GM12892 (cell line): ENCODE measurements around the gene KIF25. TPM values are rescaled to one million over a fixed set of nuclear protein-coding genes. Genes with fewer than 3 reads are reported as not detected.

ENCODE experiments used
- DNase-seq: peaks from one replicate; pipeline ENCODE4 v3.0.0; 2011; ENCODE audit not compliant: insufficient read length
- FAIRE-seq: peaks from 2 replicates; lab custom pipeline; 2011; peaks lifted over from hg19 to GRCh38; lab: Jason Lieb, UNC
- POLR2A ChIP-seq: IDR thresholded peaks from 2 replicates; pipeline ENCODE4 v1.6.1; 2011; ENCODE audit warnings: low read depth, low read length, control low read depth
- POLR2AphosphoS5 ChIP-seq: IDR thresholded peaks from 2 replicates; pipeline ENCODE4 v1.6.1; 2011; ENCODE audit warnings: low read depth, low read length, control low read depth
- TAF1 ChIP-seq: IDR thresholded peaks from 2 replicates; pipeline ENCODE4 v1.6.1; 2011; ENCODE audit warnings: low read depth, mild to moderate bottlenecking, control low read depth, low read length, borderline replicate concordance
- polyA plus RNA-seq: library from polyadenylated mRNA; unstranded; fragments of >200 nt; gene quantifications from one replicate; pipeline ENCODE4 v1.2.1, GENCODE V29; 2012; ENCODE audit warnings: missing spikeins, inconsistent platforms; ENCODE audit not compliant: missing spikeins

KIF25 gene, protein sequence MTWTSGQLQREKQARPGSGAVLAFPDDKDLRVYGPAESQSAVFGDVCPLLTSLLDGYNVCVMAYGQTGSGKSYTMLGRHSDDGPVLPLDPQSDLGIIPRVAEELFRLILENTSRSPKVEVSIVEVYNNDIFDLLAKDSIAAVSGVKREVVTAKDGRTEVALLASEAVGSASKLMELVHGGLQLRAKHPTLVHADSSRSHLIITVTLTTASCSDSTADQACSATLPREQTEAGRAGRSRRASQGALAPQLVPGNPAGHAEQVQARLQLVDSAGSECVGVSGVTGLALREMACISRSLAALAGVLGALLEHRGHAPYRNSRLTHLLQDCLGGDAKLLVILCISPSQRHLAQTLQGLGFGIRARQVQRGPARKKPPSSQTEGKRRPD
- polyA plus RNA-seq = not detected

GRCh38 chr6:167997642-167998041 is at the start of gene KIF25:
Gene KIF25, plus strand, starts transcription at chr6:167997671. Its CDS starts 31,915 bp downstream, at chr6:168029586.
- FAIRE-seq = no peak
- no peak for DNase-seq
- TF ChIP-seq POLR2A (no peak), TAF1 (no peak), POLR2AphosphoS5 (no peak)

DNA sequence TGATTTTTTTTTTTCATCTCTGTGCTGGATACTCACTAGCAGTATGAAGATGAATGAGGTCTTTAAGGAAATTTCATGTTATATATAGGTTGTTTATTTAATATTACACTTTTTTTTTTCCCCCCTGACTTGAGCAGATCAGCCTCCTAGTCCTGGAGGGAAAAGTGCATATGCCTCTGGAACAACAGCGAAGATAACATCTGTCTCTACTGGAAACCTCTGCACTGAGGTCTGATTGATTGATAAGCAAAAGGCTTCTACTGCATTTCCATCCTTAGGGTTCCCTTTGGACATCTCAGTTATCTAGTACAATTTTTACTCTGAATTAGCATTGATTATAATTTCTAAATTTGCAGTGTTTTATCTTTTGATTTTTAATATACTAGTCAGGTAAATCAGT is 49.8 kb upstream of the KIF25 start:
- FAIRE-seq = no peak
- no peak for DNase-seq
- TF ChIP-seq TAF1 (no peak), POLR2AphosphoS5 (no peak), POLR2A (no peak)

DNA sequence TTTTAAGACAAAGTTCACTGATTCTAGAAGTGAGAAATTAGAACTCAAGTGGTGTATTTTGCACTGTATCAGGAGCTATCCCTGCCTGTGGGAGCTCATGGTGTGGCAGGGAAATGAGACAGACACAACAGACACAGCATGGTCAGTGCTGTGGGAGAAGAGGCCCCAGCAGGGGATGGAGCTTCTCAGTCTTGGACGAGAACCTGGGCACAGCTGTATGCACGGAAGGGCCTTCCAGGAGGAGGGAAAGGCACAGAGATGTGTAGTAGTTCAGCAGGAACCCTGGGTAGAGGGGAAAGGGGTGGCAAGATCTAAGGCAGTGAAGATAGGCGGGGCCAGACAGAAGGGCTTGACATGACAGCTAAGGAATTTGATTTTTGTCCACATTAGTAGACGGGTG is 48.8 kb upstream of the KIF25 start:
- FAIRE-seq = no peak
- DNase-seq = no peak
- TF ChIP-seq TAF1 (no peak), POLR2AphosphoS5 (no peak), POLR2A (no peak)

DNA sequence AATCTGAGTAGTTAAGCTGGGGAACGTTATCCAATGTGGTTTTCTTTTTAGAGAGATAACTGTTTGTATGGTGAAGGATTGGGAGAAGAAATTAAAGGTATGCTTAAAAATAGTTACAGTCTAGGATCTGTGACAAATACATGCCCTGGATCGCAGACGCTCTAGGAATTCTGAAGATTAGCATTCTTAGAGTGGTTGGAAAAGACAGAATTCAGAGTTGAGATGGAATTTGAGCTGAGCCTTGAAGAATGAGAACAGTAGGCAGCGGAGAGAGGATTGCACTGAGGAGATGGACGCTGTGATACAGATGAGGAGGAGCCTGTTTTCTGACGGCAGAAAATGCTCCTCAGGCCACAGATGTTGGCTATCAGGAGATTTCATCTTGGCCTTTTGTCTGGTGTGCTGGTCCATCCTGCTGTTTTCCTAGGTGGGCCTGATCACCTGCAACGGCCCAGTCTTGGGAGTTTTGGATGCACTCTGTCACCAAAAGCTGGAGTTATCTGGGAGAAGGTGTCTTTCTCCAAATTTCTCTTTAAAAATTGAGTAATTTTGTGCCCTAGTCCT is 48.3 kb upstream of the KIF25 start:
- FAIRE-seq (no peak), DNase-seq (no peak)
- TF ChIP-seq POLR2A = no peak
- no peak for TF ChIP-seq TAF1
- no peak for TF ChIP-seq POLR2AphosphoS5

DNA sequence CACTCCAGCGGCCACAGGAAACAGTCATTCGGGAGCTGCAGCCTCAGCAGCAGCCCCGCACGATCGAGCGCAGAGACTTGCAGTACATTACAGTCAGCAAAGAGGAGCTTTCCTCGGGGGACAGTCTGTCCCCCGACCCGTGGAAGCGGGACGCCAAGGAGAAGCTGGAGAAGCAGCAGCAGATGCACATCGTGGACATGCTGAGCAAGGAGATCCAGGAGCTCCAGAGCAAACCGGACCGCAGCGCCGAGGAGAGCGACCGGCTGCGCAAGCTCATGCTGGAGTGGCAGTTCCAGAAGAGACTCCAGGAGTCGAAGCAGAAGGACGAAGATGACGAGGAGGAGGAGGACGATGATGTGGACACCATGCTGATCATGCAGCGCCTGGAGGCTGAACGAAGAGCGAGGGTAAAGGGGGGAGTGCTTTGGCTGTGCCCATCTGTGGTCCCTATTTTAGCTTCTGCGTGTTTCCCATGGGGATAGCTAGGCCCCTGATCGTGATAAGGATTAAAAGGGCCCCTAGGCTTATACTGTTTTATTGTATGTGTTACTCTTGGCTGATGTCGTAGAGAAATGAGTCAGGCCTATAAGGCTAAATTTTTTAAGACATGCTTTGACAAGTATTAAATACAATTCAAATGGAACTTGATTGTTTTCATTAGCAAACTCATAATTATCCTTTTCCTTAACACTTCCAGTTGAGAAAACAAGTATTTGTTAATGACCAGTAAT is 45.5 kb upstream of the KIF25 start:
- TF ChIP-seq TAF1 = no peak
- TF ChIP-seq POLR2AphosphoS5 = no peak
- TF ChIP-seq POLR2A = no peak
- FAIRE-seq (no peak), DNase-seq (no peak)

DNA sequence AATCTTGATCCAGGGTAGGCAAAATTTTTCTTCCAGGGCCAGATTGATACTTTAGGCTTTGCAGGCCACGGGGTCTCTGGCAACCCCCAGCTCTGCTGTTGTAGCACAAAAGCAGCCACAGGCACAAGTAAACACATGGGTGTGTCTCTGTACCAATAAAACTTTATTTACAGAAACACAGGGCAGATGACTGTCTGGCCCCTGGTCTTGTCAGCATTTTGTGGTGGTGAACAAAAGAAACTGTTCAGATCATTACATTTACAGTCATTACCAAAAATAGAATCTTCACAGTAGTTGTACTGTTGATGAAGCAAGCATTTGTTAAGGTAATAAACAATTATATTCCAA is 45.0 kb upstream of the KIF25 start:
- FAIRE-seq (no peak), DNase-seq (no peak)
- TF ChIP-seq TAF1 = no peak
- TF ChIP-seq POLR2AphosphoS5 = no peak
- no peak for TF ChIP-seq POLR2A

DNA sequence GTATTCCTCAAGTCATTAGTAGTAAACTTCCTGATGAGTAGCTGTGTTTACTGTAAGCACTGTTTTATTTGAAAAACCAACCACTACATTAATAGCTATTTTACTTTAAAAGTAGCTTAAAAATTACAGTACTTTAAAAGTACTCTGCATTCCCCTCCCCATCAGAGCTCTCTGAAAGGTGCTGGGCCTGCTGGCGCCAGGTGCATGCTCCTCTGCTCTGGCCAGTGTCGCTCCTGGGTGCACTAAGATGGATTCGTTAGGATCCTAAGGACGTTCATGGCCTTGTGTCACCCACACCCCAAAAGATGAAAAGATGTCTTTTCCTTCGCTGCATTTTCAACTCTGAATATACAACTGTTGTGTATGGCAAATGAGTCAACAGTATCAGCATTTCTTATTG is 43.9 kb upstream of the KIF25 start:
- TF ChIP-seq POLR2AphosphoS5 (no peak), TAF1 (no peak), POLR2A (no peak)
- FAIRE-seq = no peak
- DNase-seq = no peak

GRCh38 chr6:167954151-167954550 is 43.3 kb upstream of the KIF25 start:
- no peak for DNase-seq
- TF ChIP-seq POLR2A (no peak), POLR2AphosphoS5 (no peak), TAF1 (no peak)
- no peak for FAIRE-seq

DNA sequence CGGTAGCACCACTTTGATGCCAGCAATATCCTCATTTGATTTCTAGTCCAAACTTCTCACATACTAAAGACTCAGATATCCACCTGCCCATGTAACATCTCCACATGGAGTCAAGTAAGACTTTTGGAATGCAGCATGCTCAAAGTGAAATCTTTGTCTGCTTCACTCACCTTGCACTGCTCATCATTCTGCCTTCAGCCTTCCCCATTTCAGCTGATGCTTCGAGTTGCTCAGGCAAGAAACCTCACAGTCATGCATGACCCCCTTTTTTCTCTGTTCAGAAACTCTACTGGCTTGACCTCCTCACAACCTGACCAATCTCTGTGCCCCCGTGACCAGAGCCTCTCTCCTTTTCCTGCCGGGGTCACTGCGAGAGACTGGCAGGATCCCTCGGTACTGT is 41.0 kb upstream of the KIF25 start:
- TF ChIP-seq TAF1 = no peak
- no peak for TF ChIP-seq POLR2AphosphoS5
- TF ChIP-seq POLR2A = no peak
- FAIRE-seq = no peak
- DNase-seq = no peak

DNA sequence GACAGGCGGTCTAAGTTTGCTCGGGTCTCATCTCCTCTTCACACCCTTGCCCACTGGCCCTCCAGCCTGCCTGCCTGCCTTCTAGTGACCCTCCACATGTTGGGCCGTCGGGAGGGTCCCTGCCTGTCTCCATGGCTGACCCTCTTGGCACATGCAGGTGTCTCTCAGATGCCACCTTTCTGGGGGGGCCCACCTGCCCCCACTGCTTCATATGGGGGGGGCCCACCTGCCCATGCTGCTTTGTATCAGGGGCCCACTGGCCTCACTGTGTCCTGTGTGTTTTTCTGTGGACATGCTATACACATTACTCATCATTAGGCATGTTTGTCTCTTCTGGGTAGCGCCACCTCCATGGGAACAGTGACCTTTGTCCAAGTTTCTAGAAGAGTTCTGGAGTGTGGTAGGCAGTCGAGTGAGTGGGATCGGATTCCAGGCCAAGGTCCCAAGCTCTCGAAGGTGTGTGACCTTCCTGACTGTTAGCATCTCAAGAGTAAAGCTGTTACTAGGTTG is 40.4 kb upstream of the KIF25 start:
- no peak for DNase-seq
- TF ChIP-seq TAF1 (no peak), POLR2AphosphoS5 (no peak), POLR2A (no peak)
- FAIRE-seq = no peak

DNA sequence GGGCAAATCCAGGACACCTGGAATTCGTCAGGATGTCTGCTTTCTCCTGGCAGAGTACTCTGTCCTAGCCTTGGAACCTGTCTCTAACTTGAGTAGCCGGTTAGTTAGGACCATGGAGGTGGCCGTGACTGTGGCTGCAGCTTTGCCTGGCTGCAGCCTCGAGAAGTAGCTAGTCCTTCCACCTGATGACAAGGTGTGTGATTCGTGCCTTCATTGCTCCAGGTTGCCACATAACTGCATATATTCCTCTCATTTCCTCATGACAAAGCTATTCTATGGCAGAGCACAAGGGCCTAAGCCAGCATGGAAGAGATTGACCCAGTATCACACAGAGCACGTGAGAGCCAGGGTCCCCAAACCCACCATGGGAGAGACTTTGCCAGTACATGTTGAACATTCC is 39.8 kb upstream of the KIF25 start:
- DNase-seq = no peak
- FAIRE-seq = no peak
- TF ChIP-seq TAF1 (no peak), POLR2AphosphoS5 (no peak), POLR2A (no peak)
